Effector CD8-positive, alpha-beta T cell (primary cell): ENCODE measurements around the gene MSTO1.
"Not testable (repeated sequence)": the region's sequence is repeated elsewhere in the genome, so short reads cannot be mapped to it uniquely, and the experiment has no call there.

Source experiments
- DNase-seq: peaks from one replicate; lab custom pipeline; 2025; lab: John Stamatoyannopoulos, UW
- total RNA-seq, 4 experiments: gene quantifications; one replicate each; lab custom pipeline; 2026; lab: John Stamatoyannopoulos, UW

The MSTO1 gene
- 15.6 to 35.5 (median 22.6) reads per million in 4 experiments for total RNA-seq

DNA sequence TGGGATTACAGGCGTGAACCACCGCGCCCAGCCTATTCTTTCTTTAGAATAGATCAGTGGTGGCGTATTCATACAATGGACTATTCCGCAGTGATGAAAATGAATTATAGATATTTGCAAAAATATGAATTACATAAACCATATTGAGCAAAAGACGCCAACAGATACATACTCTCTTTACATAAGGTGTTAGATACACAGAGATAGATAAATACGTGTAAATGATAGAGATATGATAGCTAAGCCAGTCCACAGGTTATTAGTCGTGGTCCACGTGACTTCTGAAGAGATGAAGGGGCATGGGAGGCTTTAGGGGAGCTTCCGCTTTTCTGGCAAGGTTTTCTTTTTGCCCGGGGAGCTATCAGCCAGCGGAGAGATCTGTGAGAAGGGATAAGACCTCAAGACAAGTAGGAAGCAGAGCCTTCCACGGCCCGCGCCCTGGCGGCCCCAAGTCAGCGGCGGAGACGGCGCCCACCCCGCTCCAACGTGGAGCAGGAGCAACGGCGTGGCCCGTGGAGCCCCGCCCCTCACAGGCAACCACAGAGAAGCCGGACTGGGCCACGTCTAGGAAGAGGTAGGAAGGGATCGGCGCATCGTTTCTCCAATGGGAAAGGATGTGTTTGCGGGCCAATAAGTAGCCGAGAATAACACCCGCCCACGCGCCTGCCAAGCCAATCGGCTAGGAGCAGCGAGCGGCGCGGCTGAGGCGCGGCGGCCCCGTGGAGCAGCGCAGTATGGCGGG is at the start of gene MSTO1:
Gene MSTO1, plus strand, starts transcription at position 704 of the 742 bp plus-strand sequence. Its CDS starts 31 bp downstream, at position 735.
- peak; percentile 88 for DNase-seq

GRCh38 chr1:155561779-155562580 is 48.0 kb upstream of the MSTO1 start:
- peak; percentile 57 for DNase-seq

DNA sequence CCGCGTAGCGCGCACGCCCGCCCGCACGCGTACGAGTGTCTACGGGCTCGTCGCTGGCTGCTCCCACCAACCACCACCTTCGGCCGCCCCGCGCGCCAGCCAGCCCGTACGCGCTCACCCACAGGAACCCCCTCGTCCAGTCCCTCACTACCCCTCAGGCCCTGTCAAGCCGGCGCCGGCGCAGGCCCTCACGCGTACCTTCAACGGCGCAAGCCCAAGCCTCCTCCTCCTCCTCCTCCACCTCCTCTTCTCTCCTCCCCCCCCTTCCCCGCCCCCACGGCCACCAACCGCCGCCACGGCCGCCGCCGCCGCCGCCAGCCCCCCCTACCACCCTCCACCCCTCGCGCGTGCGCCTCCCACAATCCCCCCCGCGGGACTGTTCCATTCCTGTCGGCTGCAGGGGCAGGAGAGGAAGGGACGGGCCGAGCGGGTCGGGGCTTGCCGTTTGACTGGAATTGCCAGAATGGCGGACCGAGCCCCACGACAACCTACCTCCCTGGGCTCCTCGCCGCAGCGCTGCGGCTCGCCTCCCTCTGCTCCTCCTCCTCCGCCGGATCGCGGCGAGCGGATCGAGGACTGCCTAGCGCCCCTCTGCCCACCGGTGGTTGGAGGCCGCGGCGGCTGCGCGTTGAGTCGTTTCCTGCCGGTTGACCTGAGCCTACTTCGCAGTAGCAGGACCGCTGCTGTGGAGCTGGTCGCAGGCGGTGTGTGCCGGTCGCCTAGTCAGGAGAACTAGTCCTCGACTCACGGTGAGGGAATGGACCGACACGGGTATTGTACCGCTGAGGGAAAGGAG is 47.2 kb upstream of the MSTO1 start, which contains the start of gene ASH1L:
Gene ASH1L, minus strand, starts transcription at position 223 of the 796 bp plus-strand sequence. CDS start 41,284 bp downstream, outside the sequence.
- DNase-seq, result peak; percentile 86

DNA sequence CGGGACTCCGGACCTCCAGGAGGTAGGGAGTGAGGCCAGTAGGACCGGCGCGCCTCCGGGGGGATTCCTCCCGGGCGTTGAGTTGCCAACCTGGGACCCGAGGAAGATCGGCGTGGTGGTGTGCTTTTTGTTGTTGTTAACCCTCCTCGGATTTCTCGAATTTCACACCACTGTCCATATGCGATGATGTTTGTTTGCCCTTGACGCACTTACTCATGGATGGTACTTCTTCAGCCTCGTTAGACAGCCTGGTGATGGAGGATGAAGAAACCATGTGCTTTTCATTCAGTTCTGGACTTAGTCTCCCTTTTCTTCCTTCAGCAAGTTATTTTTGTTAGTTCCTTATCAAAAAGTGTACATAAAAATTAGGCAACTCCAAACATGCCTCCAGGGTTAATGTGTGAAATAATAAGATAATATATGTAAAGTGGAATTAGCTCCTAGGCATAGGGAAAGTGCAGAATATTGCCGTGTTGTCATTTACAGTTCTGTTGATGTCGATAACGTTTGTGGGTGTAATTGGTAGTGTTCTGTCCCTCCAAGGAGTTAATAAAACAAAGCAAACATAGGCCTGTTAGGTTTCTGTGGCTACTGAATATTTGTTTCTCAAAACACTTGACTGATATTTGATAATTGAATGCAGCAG is 46.5 kb upstream of the MSTO1 start:
- not testable (repeated sequence) for DNase-seq

DNA sequence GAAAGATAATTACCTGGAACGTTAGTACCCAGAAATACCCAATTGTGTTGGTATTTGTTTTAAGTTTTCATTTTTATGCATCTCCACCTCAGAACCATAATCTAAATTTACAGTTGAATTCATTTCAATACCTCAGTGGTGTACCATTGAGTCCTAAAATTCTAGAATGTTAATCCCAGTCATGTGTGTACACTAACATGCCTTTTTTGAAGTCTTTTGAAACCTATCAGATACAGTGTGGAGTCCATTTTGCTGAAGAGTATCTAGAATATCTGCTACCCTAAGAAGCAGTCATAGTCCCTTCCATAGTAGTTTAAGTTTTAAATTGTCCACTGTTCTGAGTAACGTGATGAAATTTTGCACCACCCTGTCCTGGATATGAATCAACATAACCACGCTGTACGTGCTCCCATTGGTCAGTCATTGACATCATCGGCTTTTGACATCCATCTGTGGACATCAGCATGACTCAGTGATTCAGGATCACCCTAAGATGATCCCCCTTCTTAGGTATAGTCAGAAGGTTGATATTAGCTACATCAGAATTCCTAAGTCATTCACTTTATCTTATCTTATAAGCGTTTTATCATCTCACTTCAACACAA is 39.9 kb upstream of the MSTO1 start:
- no peak for DNase-seq

- DNase-seq, result no peak
Measured at GRCh38 chr1:155570593-155570990, 39.4 kb upstream of the MSTO1 start.

GRCh38 chr1:155574077-155574476 is 35.9 kb upstream of the MSTO1 start:
- no peak for DNase-seq

GRCh38 chr1:155575608-155576007 is 34.4 kb upstream of the MSTO1 start:
- DNase-seq, result not testable (repeated sequence)

DNA sequence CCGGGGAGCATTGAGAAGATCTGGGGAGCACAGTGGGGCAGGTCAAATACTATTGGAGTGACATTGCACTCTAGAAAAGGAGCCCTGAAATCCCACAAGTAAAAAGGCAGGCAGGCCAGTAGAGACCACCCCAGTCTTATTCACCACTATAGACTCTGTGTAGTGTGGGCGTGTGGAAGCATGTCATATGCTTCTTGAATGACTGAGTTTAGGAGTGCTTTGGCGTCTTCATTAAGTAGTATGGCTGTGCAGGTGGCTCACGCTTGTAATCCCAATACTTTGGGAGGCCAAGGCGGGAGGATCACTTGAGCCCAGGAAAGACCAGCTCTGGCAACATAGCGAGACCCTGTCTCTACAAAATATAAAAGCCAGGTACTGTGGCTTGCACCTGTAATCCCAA is 26.2 kb upstream of the MSTO1 start:
- not testable (repeated sequence) for DNase-seq

DNA sequence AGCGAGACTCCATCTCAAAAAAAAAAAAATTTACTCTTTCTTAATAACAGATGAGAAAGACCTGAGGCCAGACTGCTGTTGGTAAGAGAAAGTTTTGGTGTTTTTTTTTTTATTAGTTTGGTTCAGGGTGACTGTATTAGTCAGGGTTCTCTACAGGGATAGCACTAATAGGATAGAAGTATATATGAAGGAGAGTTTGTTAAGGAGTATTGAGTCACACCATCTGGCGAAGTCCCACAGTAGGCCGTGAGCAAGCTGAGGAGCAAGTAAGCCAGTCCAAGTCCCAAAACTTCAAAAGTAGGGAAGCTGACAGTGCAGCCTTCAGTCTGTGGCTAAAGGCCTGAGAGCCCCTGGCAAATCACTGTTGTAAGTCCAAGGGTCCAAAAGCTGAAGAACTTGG is 20.7 kb upstream of the MSTO1 start:
- not testable (repeated sequence) for DNase-seq

GRCh38 chr1:155590516-155591247 is 19.3 kb upstream of the MSTO1 start:
- DNase-seq, result not testable (repeated sequence)

- DNase-seq, result no peak
Measured at GRCh38 chr1:155591770-155592169, 18.2 kb upstream of the MSTO1 start.

- DNase-seq, result not testable (repeated sequence)
Measured at GRCh38 chr1:155595877-155596474, 14.0 kb upstream of the MSTO1 start.

- no peak for DNase-seq
Measured at GRCh38 chr1:155596864-155597263, 13.2 kb upstream of the MSTO1 start.

GRCh38 chr1:155598842-155599331 is 11.1 kb upstream of the MSTO1 start:
- DNase-seq, result no peak

DNA sequence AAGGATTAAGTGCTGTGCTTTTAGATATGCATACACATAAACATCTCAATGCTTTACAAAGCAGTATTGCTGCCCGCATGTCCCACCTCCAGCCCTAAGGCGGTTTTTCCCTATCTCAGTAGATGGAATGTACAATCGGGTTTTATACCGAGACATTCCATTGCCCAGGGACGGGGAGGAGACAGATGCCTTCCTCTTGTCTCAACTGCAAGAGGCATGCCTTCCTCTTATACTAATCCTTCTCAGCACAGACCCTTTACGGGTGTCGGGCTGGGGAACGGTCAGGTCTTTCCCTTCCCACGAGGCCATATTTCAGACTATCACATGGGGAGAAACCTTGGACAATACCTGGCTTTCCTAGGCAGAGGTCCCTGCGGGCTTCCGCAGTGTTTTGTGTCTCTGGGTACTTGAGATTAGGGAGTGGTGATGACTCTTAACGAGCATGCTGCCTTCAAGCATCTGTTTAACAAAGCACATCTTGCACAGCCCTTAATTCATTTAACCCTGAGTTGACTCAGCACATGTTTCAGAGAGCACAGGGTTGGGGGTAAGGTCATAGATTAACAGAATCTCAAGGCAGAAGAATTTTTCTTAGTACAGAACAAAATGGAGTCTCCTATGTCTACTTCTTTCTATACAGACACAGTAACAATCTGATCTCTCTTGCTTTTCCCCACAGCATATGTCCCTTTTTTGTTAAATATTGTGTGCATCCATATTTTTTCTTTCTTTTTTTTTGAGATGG is 10.0 kb upstream of the MSTO1 start:
- not testable (repeated sequence) for DNase-seq

DNA sequence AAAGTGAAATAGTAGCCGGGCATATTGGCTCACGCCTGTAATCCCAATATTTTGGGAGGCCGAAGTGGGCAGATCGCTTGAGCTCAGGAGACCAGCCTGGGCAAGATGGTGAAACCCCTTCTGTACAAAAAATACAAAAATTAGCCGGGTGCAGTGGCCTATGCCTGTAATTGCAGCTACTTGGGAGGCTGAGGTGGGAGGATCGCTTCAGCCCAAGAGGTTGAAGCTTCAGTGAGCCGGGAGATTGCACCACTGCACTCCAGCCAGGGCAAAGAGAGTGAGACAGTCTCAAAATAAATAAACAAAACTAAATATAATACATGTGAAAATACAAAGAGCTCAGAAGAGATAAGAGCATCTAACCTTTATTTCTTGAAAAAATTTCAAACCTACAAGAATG is 2.3 kb upstream of the MSTO1 start:
- no peak for DNase-seq

DNA sequence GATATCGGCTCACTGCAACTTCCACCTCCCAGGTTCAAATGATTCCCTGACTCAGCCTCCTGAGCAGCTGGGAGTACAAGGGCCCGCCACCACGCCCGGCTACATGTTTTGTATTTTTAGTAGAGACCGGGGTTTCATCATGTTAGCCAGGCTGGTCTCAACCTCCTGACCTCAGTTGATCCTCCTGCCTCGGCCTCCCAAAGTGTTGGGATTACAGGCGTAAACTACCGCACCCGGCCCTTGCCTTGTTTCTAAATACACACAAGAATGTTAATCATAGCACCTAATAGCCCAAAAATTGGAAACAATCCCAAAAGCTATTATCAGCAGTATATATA is 1.2 kb upstream of the MSTO1 start:
- DNase-seq, result no peak

DNA sequence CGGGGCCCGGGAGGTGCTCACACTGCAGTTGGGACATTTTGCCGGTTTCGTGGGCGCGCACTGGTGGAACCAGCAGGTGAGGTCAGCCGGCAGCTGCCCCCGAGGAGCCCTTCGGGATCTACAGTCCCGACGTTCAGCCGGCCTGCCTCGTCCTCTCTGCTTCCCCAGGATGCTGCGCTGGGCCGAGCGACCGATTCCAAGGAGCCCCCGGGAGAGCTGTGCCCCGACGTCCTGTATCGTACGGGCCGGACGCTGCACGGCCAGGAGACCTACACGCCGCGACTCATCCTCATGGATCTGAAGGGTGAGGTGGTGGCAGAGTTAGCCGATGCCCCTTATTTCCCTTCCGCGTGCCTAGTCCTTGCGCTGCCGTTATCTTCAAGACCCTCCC is 234 bp downstream of the MSTO1 start:
- not testable (repeated sequence) for DNase-seq
